Embryonic facial prominence (tissue), 1 donor: ENCODE measurements around the gene HDGF.
"Not testable (repeated sequence)": the region's sequence is repeated elsewhere in the genome, so short reads cannot be mapped to it uniquely, and the experiment has no call there.

Source experiments
- DNase-seq: peaks from one replicate; pipeline ENCODE4 v3.0.0-alpha.2; 2016; ENCODE audit errors: extremely low spot score

The HDGF gene

DNA sequence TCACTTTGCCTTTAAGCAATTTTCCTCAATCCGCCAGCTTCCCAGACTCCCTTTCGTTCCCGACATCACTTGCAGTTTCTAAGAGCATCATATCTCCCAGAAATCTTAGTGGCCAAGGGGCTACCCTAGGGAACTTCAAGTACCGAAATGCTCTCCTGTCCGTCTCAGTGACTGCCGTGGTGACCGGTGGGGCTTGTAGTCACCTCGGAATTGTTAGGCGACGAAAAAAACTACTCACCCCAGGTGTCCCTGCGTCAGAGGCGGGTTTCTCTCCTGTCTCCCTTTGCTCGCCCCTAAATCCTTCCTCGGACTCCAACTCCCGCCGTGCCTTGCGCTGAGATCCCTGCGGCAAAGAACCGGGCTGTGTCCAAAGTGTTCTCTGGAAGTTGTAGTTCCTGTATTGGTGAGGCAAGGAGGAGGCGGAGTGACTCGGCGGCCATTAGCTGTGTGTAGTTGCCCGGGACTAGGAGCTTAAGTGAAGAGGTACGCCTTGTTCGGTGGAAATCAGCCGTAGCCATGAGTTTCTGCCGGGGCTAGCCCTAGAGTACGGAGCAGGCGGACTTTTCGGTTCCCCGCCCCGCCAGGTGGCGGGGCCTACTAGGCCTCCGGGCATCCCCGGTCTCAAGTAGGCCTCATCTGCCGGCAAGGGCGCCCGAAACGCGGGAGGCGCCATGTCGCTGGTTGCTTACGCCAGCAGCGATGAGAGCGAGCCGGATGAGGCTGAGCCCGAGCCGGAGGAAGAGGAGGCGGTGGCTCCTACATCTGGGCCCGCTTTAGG is 15.8 kb upstream of the HDGF start, which contains the start of gene PRCC:
PRCC (plus strand) TSS at position 435 of the 778 bp plus-strand sequence; CDS start at position 672, 237 bp downstream.
- DNase-seq: peak; percentile 100

DNA sequence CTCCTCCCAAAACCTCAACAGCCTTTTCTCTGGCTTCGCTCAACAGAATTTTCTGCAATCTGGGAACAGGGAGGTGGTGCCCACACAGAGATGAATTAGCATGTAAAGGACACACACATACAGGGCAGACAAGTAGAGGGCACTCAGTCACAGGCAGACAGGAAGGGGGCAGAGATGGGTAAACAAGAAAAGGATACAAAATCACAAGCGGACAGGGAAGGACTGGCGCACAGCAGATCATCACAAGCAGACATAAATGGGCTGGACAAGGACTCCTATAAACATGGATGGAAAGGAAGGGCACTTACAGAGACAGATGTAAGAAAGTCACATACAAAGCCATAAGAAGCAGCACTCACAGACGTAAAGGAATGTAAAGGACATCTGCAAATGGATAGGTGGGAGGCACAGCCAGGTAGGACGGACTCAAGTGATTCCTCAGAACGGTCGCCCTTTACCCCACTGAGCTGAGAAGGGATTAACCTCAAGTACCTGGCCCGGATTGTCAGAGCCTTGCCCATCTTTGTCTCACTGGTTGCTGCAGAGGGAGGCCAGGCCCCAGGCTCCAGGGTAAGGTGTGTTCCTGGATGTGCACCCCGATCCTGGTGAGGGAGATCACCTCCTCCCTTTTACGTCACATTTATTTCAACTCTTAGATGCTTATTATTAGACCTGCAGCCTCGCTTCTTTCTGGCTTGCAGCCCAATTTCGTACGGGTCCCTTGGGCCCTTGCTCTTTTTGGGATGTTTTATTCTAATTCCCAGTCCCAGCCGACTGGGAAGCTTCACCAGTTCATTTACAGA is 15.0 kb upstream of the HDGF start:
- no peak for DNase-seq

DNA sequence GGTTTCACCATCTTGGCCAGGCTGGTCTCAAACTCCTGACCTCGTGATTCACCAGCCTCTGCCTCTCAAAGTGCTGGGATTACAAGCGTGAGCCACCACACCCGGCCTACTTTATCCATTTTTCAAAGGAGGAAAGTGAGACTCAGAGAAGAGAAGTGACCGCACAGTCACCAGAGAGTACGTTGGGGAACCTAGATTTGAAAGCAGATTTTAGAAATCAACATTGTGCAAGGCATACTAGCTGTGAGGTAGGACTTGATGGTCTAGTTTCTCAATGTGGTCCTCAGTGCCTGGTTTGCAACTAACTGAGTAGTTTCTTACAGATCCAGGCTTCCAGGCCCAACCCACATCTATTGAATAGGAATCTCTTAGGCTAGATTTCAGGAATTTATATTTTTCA is 14.2 kb upstream of the HDGF start:
- no peak for DNase-seq

DNA sequence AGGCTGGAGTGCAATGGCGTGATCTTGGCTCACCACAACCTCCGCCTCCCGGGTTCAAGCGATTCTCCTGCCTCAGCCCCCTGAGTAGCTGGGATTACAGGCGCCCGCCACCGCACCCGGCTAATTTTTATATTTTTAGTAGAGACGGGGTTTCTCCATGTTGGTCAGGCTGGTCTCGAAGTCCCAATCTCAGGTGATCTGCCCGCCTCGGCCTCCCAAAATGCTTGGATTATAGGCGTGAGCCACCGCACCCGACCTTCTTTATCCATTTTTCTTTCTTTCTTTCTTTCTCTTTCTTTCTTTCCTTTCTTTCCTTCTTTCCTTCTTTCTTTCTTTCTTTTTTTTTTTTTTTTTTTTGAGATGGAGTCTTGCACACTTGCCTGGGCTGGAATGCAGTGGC is 13.7 kb upstream of the HDGF start:
- not testable (repeated sequence) for DNase-seq

DNA sequence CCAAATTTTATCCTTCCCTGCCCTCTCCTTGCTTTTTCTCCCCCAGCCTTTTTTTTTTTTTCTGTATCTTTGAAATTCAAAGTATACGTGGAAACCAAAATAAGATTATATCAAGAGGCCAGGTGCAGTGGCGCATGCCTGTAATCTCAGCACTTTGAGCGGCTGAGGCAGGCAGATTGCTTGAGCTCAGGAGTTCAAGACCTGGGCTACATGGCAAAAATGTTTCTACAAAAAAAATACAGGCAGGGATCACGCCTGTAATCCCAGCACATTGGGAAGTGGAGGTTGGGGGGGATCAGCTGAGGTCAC is 9.3 kb upstream of the HDGF start:
- DNase-seq: no peak

DNA sequence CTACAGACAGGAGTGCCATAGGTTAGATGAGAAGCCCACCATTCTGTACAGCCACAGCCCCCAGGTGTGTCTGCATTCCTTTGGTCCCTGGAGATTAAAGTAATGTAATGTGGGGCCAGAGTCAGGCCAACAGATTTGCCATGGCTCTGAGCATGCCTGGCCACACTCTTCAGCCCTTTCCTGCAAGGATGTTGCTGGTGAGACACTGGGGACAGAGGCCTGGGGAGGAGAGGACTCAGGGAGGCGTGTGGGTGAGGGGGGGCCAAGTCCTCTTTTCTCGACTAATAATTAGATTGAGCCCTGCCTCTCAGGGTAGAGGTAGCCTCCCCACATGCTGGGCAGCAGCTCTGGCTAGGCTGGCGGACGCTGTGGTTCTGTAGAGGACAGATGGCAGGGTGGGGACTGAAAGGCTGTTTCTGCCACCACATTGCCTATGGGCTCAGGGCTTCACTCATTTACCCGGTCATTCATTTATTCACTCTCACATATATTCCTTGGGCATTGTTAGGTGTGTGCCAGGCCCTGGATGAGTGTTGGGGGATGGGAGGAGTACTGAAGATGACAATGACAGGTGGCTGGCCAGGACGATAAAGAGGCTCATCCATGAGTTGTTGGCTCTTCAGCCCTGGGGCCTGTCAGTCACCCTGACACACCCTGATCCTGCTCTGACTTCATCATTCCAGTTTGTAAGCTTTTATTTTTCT is 8.8 kb upstream of the HDGF start:
- no peak for DNase-seq

DNA sequence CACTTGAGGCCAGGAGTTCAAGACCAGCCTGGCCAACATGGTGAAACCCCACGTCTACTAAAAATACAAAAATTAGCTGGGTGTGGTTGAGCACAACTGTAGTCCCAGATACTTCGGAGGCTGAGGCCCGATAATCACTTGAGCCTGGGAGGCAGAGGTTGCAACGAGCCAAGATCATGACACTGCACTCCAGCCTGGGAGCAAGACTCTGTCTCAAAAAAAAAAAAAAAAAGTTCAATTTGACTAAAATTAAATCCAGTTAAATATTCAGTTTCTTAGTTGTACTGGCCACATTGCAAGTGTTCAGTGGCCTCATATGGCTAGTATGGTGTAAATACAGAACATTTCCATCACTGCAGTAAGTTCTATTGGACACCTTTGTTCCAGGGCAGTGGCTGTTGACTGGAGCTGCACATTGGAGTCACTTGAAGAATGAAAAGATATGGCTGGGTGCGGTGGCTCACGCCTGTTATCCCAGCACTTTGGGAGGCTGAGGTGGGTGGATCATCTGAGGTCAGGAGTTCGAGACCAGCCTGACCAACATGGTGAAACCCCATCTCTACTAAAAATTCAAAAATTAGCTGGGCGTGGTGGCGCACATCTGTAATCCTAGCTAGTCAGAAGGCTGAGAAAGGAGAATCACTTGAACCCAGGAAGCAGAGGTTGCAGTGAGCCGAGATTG is 6.2 kb upstream of the HDGF start:
- not testable (repeated sequence) for DNase-seq

DNA sequence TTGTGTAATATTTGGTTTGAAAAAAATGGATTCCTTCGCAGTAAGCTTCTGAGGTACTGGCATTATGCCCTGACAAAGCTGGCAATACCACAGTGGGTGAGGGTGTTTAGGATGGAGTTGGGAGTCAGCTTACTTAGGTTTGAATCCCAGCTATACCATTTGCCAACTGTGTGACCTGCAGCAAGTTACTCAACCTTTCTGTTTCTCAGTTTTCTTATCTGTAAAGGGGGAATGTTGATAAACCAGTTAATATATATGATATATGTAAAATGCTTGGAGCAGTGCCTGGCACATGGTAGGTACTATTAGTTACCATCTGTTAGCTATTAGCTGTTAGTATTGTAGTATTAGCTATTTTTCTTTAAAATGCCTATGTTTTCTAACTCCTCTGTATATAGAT is 4.9 kb upstream of the HDGF start:
- no peak for DNase-seq

DNA sequence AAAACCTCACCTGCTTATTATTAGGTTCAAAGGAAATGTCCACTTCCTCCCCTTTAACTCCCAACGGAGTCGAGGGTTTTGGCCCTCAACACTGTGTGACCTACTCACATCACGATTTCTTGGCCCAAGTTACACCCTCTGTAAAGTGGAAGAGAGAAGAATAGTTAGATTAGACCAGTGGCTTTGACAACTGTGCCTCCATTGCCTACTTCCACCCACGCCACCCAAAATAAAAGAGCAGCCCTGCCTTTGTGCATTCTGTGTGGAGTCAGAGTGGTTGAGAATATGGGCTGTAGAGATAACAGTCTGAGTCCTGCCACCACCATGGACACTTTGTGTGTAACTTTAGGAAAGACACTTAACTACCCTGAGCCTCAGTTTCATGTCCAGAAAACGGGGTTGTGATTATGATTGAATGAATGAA is 4.1 kb upstream of the HDGF start:
- DNase-seq: no peak

DNA sequence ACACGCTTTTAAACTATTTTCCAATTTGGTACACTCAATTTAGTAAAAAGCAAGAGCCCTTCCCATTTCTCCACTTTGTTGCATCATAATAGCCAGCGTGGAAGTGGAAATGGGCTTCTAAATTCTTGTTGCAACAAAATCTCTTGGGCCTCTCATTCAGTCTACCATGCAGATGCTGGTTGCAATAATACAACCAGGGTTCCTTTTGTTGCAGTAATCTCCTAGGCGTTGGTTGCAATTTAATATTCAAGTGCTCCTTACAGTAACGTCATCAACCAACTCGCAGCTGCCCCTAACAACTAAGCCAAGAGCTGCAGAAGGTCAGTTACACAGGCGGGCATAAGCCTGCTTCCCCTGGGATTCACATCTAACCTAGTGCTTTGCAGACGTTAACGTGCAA is 2.7 kb upstream of the HDGF start:
- no peak for DNase-seq

DNA sequence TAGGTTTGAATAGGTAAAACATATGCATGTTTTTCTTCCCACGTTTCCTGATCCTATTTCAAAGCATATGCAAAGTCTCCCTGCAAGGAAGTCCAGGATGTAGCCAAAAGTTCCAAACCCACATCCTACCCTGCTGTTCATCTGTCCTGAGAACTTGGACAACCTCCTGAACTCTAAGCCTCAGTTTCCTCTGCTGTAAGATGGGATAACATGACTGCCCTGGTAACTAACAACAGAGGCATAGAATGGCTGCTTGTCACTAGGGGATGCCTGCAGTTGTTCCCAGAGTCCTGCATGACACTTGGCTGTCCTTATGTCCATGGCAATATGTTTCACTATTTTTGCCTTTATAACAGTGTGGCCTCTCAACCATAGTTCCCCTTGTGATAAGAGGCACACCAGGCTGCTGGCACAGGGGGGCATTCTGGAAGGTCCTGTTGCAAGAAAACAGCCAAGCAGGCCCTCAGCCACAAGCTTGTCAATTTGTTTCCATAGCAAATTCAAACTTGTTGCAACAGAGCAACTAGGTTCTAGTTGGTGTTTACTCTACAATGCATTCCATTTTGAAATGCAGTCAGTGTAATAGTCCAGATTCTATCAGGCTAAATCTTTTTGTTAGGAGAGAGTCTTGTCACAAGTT is 1.5 kb upstream of the HDGF start:
- DNase-seq: no peak

DNA sequence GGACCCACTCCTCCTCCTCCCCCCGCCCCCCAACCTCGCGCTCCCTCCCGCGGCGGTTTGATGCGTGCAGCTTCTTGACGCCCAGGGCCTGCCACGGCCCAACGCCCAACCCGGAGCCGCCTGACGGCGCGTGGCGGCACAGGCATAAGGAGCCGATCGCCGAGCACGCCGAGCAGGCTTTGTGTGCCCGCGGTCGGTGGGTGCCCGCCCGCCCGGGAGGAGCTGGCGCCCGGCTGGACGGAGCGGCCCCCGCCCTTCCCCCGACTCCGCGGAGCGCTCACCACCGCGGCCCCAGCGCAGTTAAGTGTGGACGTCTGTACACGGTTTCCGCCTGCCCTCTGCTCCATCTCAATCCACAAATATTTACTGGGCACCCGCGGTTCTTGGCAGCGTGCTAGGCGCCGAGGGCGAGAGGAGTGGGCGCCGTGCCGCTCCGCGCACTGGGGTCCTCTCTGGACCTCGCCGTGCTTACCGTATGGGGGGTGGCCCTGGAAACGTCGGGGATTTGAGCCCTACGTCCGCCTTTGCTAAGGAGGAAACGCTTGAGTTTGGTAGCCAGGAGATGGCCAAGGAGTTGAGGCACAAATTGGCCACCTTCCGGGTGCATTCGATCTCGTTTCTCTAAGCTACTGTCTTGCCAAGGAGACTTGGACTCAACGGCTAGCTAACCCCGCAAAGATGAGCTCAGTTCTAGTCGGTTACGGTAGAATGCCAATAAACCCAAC is 444 bp upstream of the HDGF start:
- DNase-seq: peak; percentile 92

DNA sequence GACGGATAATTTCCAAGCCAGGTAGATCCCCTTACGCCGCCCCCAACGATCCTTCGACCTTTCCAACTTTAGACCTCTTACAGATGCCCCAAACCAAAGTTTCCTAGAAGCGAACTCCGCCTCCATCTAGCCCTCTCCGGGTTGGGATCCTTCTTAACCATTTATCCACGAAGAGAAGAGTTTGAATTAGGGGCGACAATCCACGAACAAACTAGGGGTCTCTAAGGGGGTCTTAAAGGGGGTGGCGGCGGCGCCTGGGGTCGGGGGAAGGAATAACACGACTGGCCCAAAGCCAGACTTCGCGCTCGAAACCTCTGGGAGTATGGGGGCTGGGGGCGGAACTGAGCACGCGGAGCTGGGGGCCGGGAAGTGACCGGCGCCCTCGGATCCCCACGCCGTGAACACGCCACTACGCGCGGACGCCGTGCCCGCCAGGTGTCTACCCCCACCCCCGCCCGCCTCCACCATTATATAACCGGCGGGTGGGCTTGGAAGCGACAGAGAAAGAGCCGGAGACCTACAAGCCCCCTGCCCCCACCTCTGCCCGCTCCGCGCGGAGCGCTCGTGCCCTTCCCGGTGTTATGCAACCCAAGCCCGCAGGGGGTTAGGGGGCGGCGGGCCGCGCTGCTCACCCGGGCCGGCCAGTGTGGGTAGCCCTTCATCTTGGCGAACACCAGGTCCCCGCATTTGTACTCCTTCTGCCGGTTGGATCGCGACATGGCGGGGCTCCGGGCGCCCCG is 594 bp downstream of the HDGF start:
- no peak for DNase-seq

DNA sequence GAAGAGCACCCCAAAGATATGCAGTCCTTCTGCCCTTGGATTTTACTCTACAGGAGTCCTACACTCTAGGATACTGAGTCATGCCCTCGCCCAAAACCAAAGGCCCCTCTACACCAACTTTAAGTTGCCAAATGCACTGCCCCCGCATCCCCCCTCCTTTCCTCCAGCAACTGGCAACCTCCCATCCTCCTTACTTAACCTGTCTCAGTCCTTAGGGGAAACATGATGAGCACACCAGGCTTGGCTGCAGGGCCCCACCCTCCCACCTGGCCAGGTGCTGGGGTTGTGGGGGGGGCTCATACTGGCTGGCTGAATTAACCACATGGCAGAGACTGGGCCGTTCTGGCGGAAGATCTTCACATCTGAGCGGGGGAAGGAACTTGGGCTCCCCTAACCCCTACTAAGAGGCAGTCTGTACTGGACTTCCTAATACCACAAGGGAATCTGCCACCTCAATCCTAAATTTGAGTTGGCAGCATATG is 1.2 kb downstream of the HDGF start:
- DNase-seq: no peak

DNA sequence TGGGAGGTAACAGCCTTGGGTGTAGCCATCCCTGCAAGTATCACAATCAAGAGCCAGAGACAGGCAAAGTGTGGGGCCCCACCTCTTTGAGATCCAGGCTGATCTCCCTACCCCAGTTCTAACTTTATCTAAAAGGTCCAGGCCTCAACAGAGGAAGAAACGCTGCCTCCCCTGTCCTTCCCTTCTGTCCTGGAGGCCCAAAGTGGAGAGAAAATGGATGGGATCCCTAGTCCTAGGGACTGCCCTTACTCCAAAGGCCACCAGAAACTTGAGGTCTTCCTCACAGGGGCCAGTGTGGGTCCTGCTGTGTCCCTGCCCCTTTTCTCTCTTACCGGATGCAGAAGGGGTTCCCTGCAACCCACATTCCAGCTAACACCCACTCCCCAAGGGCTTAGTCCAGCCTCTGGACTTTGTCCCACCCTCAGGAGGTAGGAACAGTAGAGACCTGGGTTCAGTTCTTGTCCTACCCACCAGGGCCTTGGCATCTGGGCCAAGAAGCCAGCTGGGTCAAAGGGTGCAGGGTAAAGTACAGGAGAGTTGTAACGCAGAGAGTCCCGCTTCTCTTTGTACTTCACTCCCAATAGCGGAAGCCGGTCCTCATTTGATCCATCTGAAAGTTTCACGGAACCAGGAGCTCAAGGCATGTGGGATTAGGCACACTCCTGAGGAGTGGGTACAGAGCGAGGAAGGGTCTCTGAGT is 1.9 kb downstream of the HDGF start:
- DNase-seq: no peak

DNA sequence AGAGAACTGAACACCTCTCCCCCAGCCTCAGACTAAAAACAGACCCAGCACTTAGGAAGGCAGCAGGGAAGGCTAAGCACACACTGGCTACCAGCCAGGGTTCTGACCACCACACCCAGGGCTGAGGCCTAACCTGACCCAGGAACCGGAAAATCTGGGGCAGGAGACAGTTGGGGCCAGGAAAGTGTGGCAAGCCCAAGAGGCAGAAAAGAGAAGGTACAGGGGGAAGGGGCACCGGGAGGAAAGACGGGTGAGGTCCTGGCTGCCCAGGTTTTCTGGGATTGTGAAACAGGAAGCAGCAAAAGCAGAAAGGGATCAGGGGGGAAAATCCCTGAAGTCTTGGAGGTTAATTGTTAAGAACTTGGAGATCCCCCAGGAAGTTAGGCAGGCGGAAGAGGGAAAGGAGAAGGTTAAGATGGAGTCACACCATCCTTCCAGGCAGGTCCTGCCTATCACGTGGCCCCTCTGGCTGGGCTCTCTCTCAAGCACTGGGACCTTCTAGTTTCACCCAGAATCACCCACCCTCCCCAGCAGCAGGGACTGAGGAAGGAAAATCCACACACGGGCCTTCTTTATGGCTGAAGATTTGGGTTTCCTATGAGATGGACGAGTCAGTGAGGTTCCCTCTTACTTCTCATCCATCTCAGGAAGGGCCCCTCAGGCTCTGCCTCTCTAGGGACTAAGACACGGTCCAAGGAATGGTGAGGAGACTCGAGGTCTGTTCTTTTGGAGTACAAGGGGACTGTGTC is 2.6 kb downstream of the HDGF start:
- DNase-seq: no peak

DNA sequence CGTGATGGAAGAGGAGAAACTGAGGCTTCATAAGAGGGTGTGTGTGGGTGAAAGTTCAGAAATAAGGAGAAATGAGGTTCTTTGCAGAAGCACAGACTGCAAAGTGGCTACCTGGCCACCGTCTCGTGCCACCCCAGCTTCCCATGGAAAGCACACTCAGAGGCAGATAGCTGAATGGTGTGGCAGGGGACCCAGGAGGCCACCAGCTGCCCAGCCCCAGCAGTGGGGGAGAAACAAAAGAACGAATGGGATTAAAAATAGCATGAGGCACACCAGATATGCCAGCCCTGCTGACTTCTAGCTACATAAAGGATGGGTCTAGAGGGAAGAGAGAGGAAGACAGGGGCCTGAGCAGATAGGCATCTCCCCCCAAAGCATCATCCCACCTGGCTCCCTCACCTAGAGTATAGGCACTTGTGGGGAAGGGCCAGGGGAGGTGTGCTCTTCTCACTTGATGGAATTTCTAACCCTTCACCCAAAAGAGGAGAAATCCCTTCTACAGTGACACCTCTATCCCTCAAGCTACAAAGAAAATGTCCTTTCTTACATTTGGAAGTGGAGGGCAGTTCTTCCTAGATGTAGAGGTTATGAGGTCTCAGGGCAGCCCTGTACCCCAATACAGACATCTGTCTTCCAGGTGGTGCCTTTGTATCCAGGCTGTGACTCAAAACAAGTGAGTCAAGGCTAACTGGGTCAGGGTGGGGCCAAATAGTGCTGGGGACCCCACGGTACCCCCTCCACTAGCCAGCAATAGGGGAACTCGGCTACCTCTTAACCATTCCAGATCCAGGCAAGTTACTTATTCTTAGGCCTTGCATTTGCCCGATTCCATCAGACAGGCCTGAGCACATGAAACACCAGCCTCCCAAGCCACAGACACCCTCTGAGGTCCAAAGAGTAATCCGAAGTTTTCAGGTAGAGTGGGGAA is 3.5 kb downstream of the HDGF start:
- DNase-seq: no peak
